Gastrocnemius medialis (tissue), 4 donors: Measurements from ENCODE around the gene TRIP12. TPM values are rescaled to one million over a fixed set of nuclear protein-coding genes. Genes with fewer than 3 reads are reported as not detected.
"Not testable (repeated sequence)": the region's sequence is repeated elsewhere in the genome, so short reads cannot be mapped to it uniquely, and the experiment has no call there.

ENCODE experiments used
- ATAC-seq, 2 donors: fragments of 150-250 bp; one replicate each; pipeline ENCODE4 v1.9.1; 2016
- DNase-seq, 2 donors: peaks; one replicate each; pipeline ENCODE4 v3.0.0-alpha.2; 2019
- H3K27ac ChIP-seq, 4 donors: fragments of 200-600 bp; sonication (generic); 1 replicate in 1 of 4; 2 replicates in 3 of 4; pipeline ENCODE4 v1.5.1; 2016 to 2018; ENCODE audit warnings: mild to moderate bottlenecking in 2 of 4, moderate library complexity in 1 of 4
- H3K27me3 ChIP-seq, 3 donors: fragments of 200-600 bp; sonication (generic) in 2 of 3; 1 replicate in 1 of 3; 2 replicates in 2 of 3; pipeline versions ENCODE4 v1.5.1 to v1.6.0; 2016 to 2019; ENCODE audit warnings: mild to moderate bottlenecking in 1 of 3, moderate library complexity in 1 of 3
- H3K36me3 ChIP-seq, 2 donors: fragments of 200-600 bp; sonication (generic) in 1 of 2; one replicate each; pipeline ENCODE4 v1.5.1; 2017 to 2018
- H3K4me1 ChIP-seq, 2 donors: fragments of 200-600 bp; sonication (generic) in 1 of 2; one replicate each; pipeline ENCODE4 v1.5.1; 2016 to 2017; ENCODE audit warnings: mild to moderate bottlenecking in 2 of 2
- H3K4me3 ChIP-seq, 4 donors: fragments of 200-600 bp; sonication (generic) in 3 of 4; 1 replicate in 1 of 4; 2 replicates in 3 of 4; pipeline ENCODE4 v1.5.1; 2016 to 2019; ENCODE audit warnings: mild to moderate bottlenecking in 2 of 4
- H3K9me3 ChIP-seq, 3 donors: fragments of 200-600 bp; sonication (generic) in 2 of 3; 1 replicate in 1 of 3; 2 replicates in 2 of 3; pipeline ENCODE4 v1.5.1; 2016 to 2019
- POLR2A ChIP-seq, 2 donors: fragments of 450-650 bp; IDR thresholded peaks; one replicate each; pipeline ENCODE4 v1.6.1; 2017; ENCODE audit warnings: antibody characterized with exemption in 2 of 2, mild to moderate bottlenecking in 2 of 2, moderate library complexity in 2 of 2
- in situ Hi-C, 4 donors: fragments of 200-750 bp; cut with MboI; loops; one replicate each; pipeline versions ENCODE4 v1.15.0 to v1.8.0; 2017; ENCODE audit warnings: low sequenced_read_pairs in 4 of 4
- intact Hi-C: fragments of 100-400 bp; cut with DNase I; formaldehyde crosslinking; loops from one replicate; pipeline ENCODE4 v1.15.1; 2023; ENCODE audit warnings: low total_unique reads
- total RNA-seq, 4 donors: library from RNA; depleted of rRNA; stranded (reverse); fragments of >200 nt; gene quantifications; one replicate each; pipeline versions ENCODE4 v1.1.0 to v1.2.3, GENCODE V29; 2016
- TF ChIP-seq, protein P1 (sequence below), 5 experiments: fragments of 450-650 bp in 3 of 5; fragments of 200-600 bp in 2 of 5; sonication (generic) in 2 of 5; IDR thresholded peaks in 4 of 5; conservative IDR thresholded peaks in 1 of 5; 1 replicate in 4 of 5; 2 replicates in 1 of 5; pipeline ENCODE4 v1.5.1; 2016 to 2019; ENCODE audit warnings: antibody characterized with exemption in 5 of 5, mild to moderate bottlenecking in 3 of 5, moderate library complexity in 3 of 5

TRIP12 gene
- total RNA-seq, 4 donors from 2014 or later, result 122 to 152 (median 141) TPM

DNA sequence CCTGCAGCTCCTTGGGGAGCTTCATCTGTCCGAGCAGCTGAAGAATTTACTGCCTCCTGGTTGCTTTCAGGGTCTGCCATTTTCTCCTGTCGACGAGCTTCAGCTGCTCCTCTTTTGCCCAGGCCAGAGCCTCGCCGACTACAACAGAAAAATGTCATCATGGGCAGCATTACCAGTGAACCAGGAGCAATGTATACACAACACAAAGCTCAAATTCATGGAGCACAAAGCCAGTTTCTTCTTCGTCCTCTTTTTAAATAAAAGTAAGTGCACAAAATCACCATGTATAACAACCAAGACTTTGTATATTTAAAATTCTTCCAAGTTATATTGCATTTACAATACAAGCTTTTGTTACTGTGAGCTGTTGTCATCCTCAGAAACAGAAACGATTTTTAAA lies 85.0 kb downstream of the TRIP12 start:
- Histone ChIP-seq H3K4me3 (no peak overlapping the region), H3K36me3 (peaks cover 0 to 18% of the 10 kb centered on the region in 2 donors), H3K27me3 (no peaks in the 10 kb centered on the region), H3K27ac (no peak overlapping the region), H3K9me3 (no peaks in the 10 kb centered on the region), H3K4me1 (peaks cover 19 to 20% of the 10 kb centered on the region in 2 donors)
- DNase-seq (no peak), ATAC-seq (no peak)
- intact Hi-C loops, result no loop called here
- no peak for TF ChIP-seq POLR2A (IDR thresholded peaks at IDR 0.05)
- TF ChIP-seq, protein P1, sequence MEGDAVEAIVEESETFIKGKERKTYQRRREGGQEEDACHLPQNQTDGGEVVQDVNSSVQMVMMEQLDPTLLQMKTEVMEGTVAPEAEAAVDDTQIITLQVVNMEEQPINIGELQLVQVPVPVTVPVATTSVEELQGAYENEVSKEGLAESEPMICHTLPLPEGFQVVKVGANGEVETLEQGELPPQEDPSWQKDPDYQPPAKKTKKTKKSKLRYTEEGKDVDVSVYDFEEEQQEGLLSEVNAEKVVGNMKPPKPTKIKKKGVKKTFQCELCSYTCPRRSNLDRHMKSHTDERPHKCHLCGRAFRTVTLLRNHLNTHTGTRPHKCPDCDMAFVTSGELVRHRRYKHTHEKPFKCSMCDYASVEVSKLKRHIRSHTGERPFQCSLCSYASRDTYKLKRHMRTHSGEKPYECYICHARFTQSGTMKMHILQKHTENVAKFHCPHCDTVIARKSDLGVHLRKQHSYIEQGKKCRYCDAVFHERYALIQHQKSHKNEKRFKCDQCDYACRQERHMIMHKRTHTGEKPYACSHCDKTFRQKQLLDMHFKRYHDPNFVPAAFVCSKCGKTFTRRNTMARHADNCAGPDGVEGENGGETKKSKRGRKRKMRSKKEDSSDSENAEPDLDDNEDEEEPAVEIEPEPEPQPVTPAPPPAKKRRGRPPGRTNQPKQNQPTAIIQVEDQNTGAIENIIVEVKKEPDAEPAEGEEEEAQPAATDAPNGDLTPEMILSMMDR (IDR thresholded peaks at IDR 0.05 in 4 of 5, conservative IDR thresholded peaks at IDR 0.05 in 1 of 5), result no peak
- in situ Hi-C loops, result no loop called here

DNA sequence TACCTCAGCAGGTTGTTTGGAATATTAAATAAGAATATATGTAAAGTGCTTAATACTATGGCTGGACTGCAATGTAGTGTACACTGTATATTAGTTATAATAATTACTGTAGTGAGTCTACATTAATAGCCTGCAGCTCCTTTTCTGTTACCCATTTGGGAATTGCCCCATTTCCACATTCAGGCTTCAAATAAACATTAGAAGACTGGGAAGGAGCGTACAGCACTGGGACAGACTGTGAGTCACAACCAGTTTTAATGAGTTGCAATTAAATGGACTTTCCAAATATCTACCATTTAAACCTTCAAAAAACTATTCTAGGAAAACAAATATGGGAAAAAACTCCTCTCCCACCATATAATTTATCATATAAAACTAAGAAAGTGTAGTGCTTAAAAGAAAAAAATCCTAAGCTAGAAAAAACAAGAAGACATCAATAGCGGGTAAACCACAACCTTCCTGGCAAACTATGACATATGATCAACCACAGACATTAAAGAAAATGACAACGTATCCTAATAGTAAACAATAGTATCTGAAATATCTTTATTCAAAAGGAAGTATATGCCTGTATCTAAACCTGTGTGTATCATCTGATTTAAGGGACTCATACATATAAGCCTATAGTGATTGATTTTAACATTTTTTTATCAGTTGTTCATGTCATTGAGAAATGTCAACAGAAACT lies 86.1 kb downstream of the TRIP12 start:
- intact Hi-C loops (no loop called here), in situ Hi-C loops (no loop called here)
- DNase-seq (no peak), ATAC-seq (no peak)
- no peak overlapping the region for H3K4me3 ChIP-seq
- no peaks in the 10 kb centered on the region for H3K9me3 ChIP-seq
- TF ChIP-seq, protein P1 (IDR thresholded peaks at IDR 0.05 in 4 of 5, conservative IDR thresholded peaks at IDR 0.05 in 1 of 5), result no peak
- TF ChIP-seq POLR2A (IDR thresholded peaks at IDR 0.05), result no peak
- peaks cover 0 to 18% of the 10 kb centered on the region in 2 donors for H3K36me3 ChIP-seq
- no peak overlapping the region for H3K27ac ChIP-seq
- H3K27me3 ChIP-seq, result no peaks in the 10 kb centered on the region
- peaks cover 19 to 20% of the 10 kb centered on the region in 2 donors for H3K4me1 ChIP-seq

DNA sequence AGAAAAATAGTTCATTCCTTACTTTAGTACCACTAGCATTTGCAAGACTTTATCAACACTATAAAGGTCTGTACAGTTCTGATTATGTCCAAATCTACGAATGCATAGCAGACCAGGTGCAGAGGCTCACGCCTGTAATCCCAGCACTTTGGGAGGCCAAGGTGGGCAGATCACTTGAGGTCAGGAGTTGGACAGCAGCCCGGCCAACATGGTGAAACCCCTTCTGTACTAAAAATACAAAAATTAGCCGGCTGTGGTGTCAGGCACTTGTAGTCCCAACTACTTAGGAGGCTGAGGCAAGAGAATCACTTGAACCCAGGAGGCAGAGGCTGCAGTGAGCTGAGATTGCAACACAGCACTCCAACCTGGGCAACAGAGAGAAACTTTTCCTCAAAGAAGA lies 87.4 kb downstream of the TRIP12 start:
- peaks cover 19 to 20% of the 10 kb centered on the region in 2 donors for H3K4me1 ChIP-seq
- H3K4me3 ChIP-seq, H3K27ac ChIP-seq, H3K27me3 ChIP-seq, ATAC-seq, H3K36me3 ChIP-seq, in situ Hi-C loops, DNase-seq, intact Hi-C loops, H3K9me3 ChIP-seq: not testable (repeated sequence)

DNA sequence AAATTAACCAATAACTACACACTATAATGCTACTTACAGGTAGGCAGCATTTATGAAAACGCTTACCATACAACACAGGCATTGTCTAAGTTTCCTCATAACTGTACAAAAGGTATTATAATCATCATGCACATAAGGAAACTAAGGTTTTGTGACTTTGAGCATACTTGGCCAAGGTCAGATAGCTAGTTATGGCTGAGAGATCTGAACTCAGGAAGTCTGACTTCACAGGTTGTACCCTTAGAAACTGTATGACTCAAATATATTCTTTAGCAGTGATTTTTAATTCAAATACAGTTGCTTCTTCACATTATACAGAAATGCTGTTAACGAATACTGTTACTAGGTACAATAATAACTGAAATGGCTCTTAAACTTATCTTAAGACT lies 89.3 kb downstream of the TRIP12 start:
- DNase-seq (no peak), ATAC-seq (no peak)
- TF ChIP-seq POLR2A (IDR thresholded peaks at IDR 0.05), result no peak
- TF ChIP-seq, protein P1 (IDR thresholded peaks at IDR 0.05 in 4 of 5, conservative IDR thresholded peaks at IDR 0.05 in 1 of 5), result no peak
- H3K9me3 ChIP-seq, result no peaks in the 10 kb centered on the region
- H3K27me3 ChIP-seq, result no peaks in the 10 kb centered on the region
- H3K4me3 ChIP-seq, result no peak overlapping the region
- intact Hi-C loops, result no loop called here
- H3K4me1 ChIP-seq, result peaks cover 19 to 20% of the 10 kb centered on the region in 2 donors
- in situ Hi-C loops, result no loop called here
- H3K36me3 ChIP-seq, result peaks cover 0 to 20% of the 10 kb centered on the region in 2 donors
- H3K27ac ChIP-seq, result no peak overlapping the region

DNA sequence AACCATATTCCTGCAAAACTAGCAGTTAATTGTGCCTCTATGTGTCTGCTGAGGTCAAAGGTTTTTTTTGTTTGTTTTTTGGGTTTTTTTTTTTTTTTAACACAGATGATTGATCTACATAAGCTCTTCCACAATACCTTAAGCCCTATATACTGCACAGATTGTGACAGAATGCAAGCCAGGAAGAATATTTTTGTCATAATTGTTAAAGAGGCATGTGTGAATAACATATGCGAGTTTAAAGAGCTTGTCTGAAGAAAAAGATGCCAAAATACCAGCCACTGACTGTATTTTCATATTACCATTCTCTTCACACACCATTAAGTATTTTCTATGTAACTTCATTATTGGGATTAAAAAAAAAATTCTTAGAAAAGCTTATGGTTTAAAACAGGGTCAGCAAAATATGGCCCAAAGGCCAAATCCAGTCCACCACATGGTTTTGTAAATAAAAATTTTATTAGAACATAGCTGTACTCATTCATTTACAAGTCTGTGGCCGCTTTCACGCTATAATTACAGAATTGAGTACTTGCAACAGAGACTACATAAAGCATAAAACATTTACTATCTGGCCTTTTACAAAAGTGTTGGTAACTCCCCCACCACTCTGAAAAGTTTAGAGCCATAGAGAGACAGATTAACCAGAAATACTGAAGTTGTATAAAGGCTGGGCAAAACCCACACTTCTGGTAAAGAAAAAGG lies 89.9 kb downstream of the TRIP12 start:
- H3K9me3 ChIP-seq, result no peaks in the 10 kb centered on the region
- H3K4me3 ChIP-seq, result no peak overlapping the region
- intact Hi-C loops (no loop called here), in situ Hi-C loops (no loop called here)
- no peaks in the 10 kb centered on the region for H3K27me3 ChIP-seq
- peaks cover 19 to 20% of the 10 kb centered on the region in 2 donors for H3K4me1 ChIP-seq
- DNase-seq (no peak), ATAC-seq (no peak)
- no peak overlapping the region for H3K27ac ChIP-seq
- no peak for TF ChIP-seq POLR2A (IDR thresholded peaks at IDR 0.05)
- TF ChIP-seq, protein P1 (IDR thresholded peaks at IDR 0.05 in 4 of 5, conservative IDR thresholded peaks at IDR 0.05 in 1 of 5), result no peak
- H3K36me3 ChIP-seq, result peaks cover 0 to 22% of the 10 kb centered on the region in 2 donors
